ENCODE data around the gene GPX4. TPM values are rescaled to one million over a fixed set of nuclear protein-coding genes. Genes with fewer than 3 reads are reported as not detected.

Gene GPX4
- total and polyA plus RNA-seq, 2 donors (not counting 3 experiments of a cell fraction or from before 2014, with no cell fraction given), result 469 to 1,136 TPM

- CTCF ChIA-PET, result no interaction called here
- POLR2A ChIA-PET, result no interaction called here
- H3K9me3 ChIP-seq (replicated peaks; ENCODE audit: control insufficient read depth, insufficient read depth, low read length), result no peaks in the 10 kb centered on the region
- H3K9ac ChIP-seq (replicated peaks; ENCODE audit: extremely low read depth, insufficient read depth, low read length), result no peak overlapping the region
- TF ChIP-seq JUN (IDR thresholded peaks at IDR 0.05; ENCODE audit: borderline replicate concordance, insufficient read depth, insufficient read length, low read depth) (no peak), FOS (IDR thresholded peaks at IDR 0.05; ENCODE audit: borderline replicate concordance, insufficient read depth, low read length) (no peak), MAX (IDR thresholded peaks at IDR 0.05; ENCODE audit: insufficient read depth, insufficient read length) (no peak), MYC (IDR thresholded peaks at IDR 0.05; ENCODE audit: low read depth, low read length) (no peak), POLR2AphosphoS5 (IDR thresholded peaks at IDR 0.05; ENCODE audit: insufficient read depth, low read depth, low read length) (no peak), EZH2 (IDR thresholded peaks at IDR 0.05; ENCODE audit: borderline replicate concordance, low read depth, low read length, severe bottlenecking) (no peak), POLR2A (IDR thresholded peaks at IDR 0.05; ENCODE audit: low read depth, low read length) (no peak), GATA2 (IDR thresholded peaks at IDR 0.05; ENCODE audit: insufficient read depth, insufficient read length, low read depth, low read length) (no peak)
- TF ChIP-seq, protein P1, sequence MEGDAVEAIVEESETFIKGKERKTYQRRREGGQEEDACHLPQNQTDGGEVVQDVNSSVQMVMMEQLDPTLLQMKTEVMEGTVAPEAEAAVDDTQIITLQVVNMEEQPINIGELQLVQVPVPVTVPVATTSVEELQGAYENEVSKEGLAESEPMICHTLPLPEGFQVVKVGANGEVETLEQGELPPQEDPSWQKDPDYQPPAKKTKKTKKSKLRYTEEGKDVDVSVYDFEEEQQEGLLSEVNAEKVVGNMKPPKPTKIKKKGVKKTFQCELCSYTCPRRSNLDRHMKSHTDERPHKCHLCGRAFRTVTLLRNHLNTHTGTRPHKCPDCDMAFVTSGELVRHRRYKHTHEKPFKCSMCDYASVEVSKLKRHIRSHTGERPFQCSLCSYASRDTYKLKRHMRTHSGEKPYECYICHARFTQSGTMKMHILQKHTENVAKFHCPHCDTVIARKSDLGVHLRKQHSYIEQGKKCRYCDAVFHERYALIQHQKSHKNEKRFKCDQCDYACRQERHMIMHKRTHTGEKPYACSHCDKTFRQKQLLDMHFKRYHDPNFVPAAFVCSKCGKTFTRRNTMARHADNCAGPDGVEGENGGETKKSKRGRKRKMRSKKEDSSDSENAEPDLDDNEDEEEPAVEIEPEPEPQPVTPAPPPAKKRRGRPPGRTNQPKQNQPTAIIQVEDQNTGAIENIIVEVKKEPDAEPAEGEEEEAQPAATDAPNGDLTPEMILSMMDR (IDR thresholded peaks at IDR 0.05; ENCODE audit: extremely low read depth in 1 of 2, insufficient read depth in 1 of 2, low read depth in 1 of 2, low read length in 2 of 2), result no peak
- intact Hi-C loops (cut with micrococcal nuclease), result no loop called here
- H2AFZ ChIP-seq (ENCODE audit: low read depth, low read length), result no peak overlapping the region
- H3K4me1 ChIP-seq (ENCODE audit: control insufficient read depth, extremely low read depth, insufficient read depth, low read length), result peaks cover under 1% of the 10 kb centered on the region
- BruUV-seq (replicated peaks), result no TSS peak
- dilution Hi-C loops (cut with MboI; ENCODE audit: extremely low pct_ligation_motif_present, low sequenced_read_pairs), result no loop called here
- no peak overlapping the region for H3K4me3 ChIP-seq (replicated peaks in 1 of 3; ENCODE audit: insufficient read depth in 1 of 3, low read depth in 1 of 3, low read length in 3 of 3)
- DNase-seq (ENCODE audit: low read depth, low spot score) (no peak), FAIRE-seq (no peak)
- H4K20me1 ChIP-seq (replicated peaks; ENCODE audit: control insufficient read depth, extremely low read depth, insufficient read depth, low read length), result no peaks in the 10 kb centered on the region
- no peak overlapping the region for H3K4me2 ChIP-seq (ENCODE audit: insufficient read depth, low read length)
- no peaks in the 10 kb centered on the region for H3K9me1 ChIP-seq (replicated peaks; ENCODE audit: control insufficient read depth, extremely low read depth, insufficient read depth, low read length)
- no peaks in the 10 kb centered on the region for H3K27me3 ChIP-seq (ENCODE audit: control insufficient read depth in 2 of 2, insufficient read depth in 2 of 2, low read length in 2 of 2)
- peaks cover 9 to 26% of the 10 kb centered on the region in 2 experiments for H3K36me3 ChIP-seq (ENCODE audit: control insufficient read depth in 2 of 2, extremely low read depth in 1 of 2, insufficient read depth in 2 of 2, low read length in 2 of 2)
- H3K79me2 ChIP-seq (ENCODE audit: control insufficient read depth, insufficient read depth, low read length), result peaks cover 6% of the 10 kb centered on the region
- no peak overlapping the region for H3K27ac ChIP-seq (ENCODE audit: insufficient read depth, low read depth, low read length)
Measured at GRCh38 chr19:1088416-1089010, 15.3 kb upstream of the GPX4 start.

All from endothelial cell of umbilical vein (primary cell).